Measurements from ENCODE around the gene RTEL1.
A peak's percentile ranks its signal among the peaks of the same experiment; 100 is the strongest.
"Not testable (repeated sequence)": the region's sequence is repeated elsewhere in the genome, so short reads cannot be mapped to it uniquely, and the experiment has no call there.

The RTEL1 gene

GRCh38 chr20:63627751-63628245 lies 30.3 kb upstream of the RTEL1 start:
- no peaks in the 10 kb centered on the region for H3K27me3 ChIP-seq (ENCODE audit: insufficient read depth, low read length)
- no peaks in the 10 kb centered on the region for H3K9me2 ChIP-seq (ENCODE audit: low read depth, low read length)
- no peaks in the 10 kb centered on the region for H3K9me3 ChIP-seq (ENCODE audit: low read length)
- no peak overlapping the region for H2AFZ ChIP-seq (ENCODE audit: low read length)
- H3K4me1 ChIP-seq (ENCODE audit: insufficient read depth, low read length, severe bottlenecking): peaks cover 37% of the 10 kb centered on the region
- no peak for TF ChIP-seq EZH2 (IDR thresholded peaks at IDR 0.05; ENCODE audit: borderline replicate concordance, low read length)
- TF ChIP-seq, protein P1, sequence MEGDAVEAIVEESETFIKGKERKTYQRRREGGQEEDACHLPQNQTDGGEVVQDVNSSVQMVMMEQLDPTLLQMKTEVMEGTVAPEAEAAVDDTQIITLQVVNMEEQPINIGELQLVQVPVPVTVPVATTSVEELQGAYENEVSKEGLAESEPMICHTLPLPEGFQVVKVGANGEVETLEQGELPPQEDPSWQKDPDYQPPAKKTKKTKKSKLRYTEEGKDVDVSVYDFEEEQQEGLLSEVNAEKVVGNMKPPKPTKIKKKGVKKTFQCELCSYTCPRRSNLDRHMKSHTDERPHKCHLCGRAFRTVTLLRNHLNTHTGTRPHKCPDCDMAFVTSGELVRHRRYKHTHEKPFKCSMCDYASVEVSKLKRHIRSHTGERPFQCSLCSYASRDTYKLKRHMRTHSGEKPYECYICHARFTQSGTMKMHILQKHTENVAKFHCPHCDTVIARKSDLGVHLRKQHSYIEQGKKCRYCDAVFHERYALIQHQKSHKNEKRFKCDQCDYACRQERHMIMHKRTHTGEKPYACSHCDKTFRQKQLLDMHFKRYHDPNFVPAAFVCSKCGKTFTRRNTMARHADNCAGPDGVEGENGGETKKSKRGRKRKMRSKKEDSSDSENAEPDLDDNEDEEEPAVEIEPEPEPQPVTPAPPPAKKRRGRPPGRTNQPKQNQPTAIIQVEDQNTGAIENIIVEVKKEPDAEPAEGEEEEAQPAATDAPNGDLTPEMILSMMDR (IDR thresholded peaks at IDR 0.05; ENCODE audit: low read length): no peak
- no peaks in the 10 kb centered on the region for H3K36me3 ChIP-seq (ENCODE audit: insufficient read depth, low read length)
- H3K4me3 ChIP-seq (ENCODE audit: low read depth, low read length, poor library complexity, severe bottlenecking): peak overlapping the region; percentile 96
- peak overlapping the region; percentile 98 for H3K4me2 ChIP-seq (ENCODE audit: low read length)
- peaks cover 20% of the 10 kb centered on the region for H3K79me2 ChIP-seq (ENCODE audit: insufficient read depth, low read length)
- peak overlapping the region; percentile 99 for H3K9ac ChIP-seq (ENCODE audit: low read length)
- no peaks in the 10 kb centered on the region; the same call in 1 of the 2 replicates for H3F3A ChIP-seq (ENCODE audit: insufficient read depth, low read length)
- no peaks in the 10 kb centered on the region for H4K20me1 ChIP-seq (ENCODE audit: insufficient read depth, low read length)
- H3K27ac ChIP-seq (ENCODE audit: low read depth, low read length, poor library complexity, severe bottlenecking): peak overlapping the region; percentile 89

DNA sequence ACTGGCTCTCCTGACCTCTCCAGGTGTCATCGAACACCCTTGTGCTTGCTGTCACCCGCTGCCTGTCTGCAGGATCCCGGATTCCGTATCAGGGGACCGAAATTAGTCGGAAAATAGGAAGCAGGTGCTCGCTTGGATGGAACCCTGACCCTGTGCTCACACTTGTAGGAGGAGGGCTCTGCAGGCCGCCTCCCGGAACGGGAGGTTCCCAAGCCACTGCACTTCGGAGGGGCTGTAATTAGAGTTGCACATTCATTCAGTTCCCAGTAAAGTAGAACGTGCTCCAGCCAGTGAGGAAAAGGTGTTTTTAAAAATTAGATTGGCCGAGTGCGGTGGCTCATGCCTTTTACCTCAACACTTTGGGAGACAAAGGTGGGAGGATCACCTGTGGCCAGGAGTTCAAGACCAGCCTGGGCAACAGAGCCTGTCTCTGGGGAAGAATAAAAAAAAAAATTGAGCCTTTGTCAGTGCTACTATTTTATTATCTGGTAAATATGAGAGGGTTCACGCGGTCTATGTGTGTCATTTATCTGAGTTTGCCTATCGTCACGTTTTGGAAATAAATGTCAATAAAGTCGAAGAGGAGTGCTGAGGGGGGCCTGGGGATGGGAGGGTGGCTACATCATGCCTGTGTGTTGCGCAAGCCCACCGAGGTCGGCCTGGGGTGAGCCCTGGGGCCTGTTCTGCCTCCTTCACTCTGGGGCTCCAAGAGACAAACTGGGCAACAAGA lies 29.7 kb upstream of the RTEL1 start:
- H3K4me1 ChIP-seq (ENCODE audit: insufficient read depth, low read length, severe bottlenecking): peaks cover 37% of the 10 kb centered on the region
- peak overlapping the region; percentile 96 for H3K4me3 ChIP-seq (ENCODE audit: low read depth, low read length, poor library complexity, severe bottlenecking)
- TF ChIP-seq, protein P1 (IDR thresholded peaks at IDR 0.05; ENCODE audit: low read length): no peak
- TF ChIP-seq EZH2 (IDR thresholded peaks at IDR 0.05; ENCODE audit: borderline replicate concordance, low read length): no peak
- no peaks in the 10 kb centered on the region for H3K9me2 ChIP-seq (ENCODE audit: low read depth, low read length)
- H3K36me3 ChIP-seq (ENCODE audit: insufficient read depth, low read length): no peaks in the 10 kb centered on the region
- no peak overlapping the region for H2AFZ ChIP-seq (ENCODE audit: low read length)
- H4K20me1 ChIP-seq (ENCODE audit: insufficient read depth, low read length): no peaks in the 10 kb centered on the region
- peak overlapping the region; percentile 99 for H3K9ac ChIP-seq (ENCODE audit: low read length)
- H3K9me3 ChIP-seq (ENCODE audit: low read length): no peaks in the 10 kb centered on the region
- H3K79me2 ChIP-seq (ENCODE audit: insufficient read depth, low read length): peaks cover 13% of the 10 kb centered on the region
- H3F3A ChIP-seq (ENCODE audit: insufficient read depth, low read length): no peaks in the 10 kb centered on the region; the same call in 1 of the 2 replicates
- H3K4me2 ChIP-seq (ENCODE audit: low read length): peak overlapping the region; percentile 98
- peak overlapping the region; percentile 89 for H3K27ac ChIP-seq (ENCODE audit: low read depth, low read length, poor library complexity, severe bottlenecking)
- H3K27me3 ChIP-seq (ENCODE audit: insufficient read depth, low read length): no peaks in the 10 kb centered on the region

GRCh38 chr20:63630956-63631355 lies 27.2 kb upstream of the RTEL1 start:
- H3K4me2 ChIP-seq (ENCODE audit: low read length); H3K27me3 ChIP-seq (ENCODE audit: insufficient read depth, low read length): not testable (repeated sequence)

DNA sequence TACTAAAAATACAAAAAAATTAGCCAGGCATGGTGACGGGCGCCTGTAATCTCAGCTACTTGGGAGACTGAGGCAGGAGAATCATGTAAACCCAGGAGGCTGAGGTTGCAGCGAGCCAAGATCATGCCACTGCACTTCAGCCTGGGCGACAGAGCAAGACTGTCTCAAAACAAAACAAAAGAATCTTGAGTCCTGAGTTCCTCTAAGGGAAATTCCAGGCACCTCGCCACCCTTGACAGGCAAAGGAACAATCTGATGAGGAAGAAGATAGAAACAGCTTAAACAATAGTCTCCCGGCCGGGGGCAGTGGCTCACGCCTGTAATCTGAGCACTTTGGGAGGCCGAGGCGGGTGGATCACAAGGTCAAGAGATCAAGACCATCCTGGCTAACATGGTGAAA lies 26.7 kb upstream of the RTEL1 start:
- not testable (repeated sequence) for H3K79me2 ChIP-seq (ENCODE audit: insufficient read depth, low read length); H4K20me1 ChIP-seq (ENCODE audit: insufficient read depth, low read length); H3K4me3 ChIP-seq (ENCODE audit: low read depth, low read length, poor library complexity, severe bottlenecking); H3K36me3 ChIP-seq (ENCODE audit: insufficient read depth, low read length); H3K4me2 ChIP-seq (ENCODE audit: low read length); H2AFZ ChIP-seq (ENCODE audit: low read length); H3F3A ChIP-seq (ENCODE audit: insufficient read depth, low read length); H3K9me2 ChIP-seq (ENCODE audit: low read depth, low read length); H3K9ac ChIP-seq (ENCODE audit: low read length); H3K27me3 ChIP-seq (ENCODE audit: insufficient read depth, low read length); H3K9me3 ChIP-seq (ENCODE audit: low read length)
- Histone ChIP-seq H3K4me1 (ENCODE audit: insufficient read depth, low read length, severe bottlenecking) (peaks cover 46% of the 10 kb centered on the region), H3K27ac (ENCODE audit: low read depth, low read length, poor library complexity, severe bottlenecking) (peak overlapping the region; percentile 75)

More at GRCh38 chr20:63630956-63631355, 27.2 kb upstream of the RTEL1 start:
- not testable (repeated sequence) for H3K9me3 ChIP-seq (ENCODE audit: low read length); H4K20me1 ChIP-seq (ENCODE audit: insufficient read depth, low read length); H3F3A ChIP-seq (ENCODE audit: insufficient read depth, low read length); H3K9me2 ChIP-seq (ENCODE audit: low read depth, low read length); H2AFZ ChIP-seq (ENCODE audit: low read length); H3K9ac ChIP-seq (ENCODE audit: low read length); H3K4me3 ChIP-seq (ENCODE audit: low read depth, low read length, poor library complexity, severe bottlenecking); H3K36me3 ChIP-seq (ENCODE audit: insufficient read depth, low read length); H3K79me2 ChIP-seq (ENCODE audit: insufficient read depth, low read length)
- H3K4me1 ChIP-seq (ENCODE audit: insufficient read depth, low read length, severe bottlenecking): peaks cover 46% of the 10 kb centered on the region
- peak overlapping the region; percentile 75 for H3K27ac ChIP-seq (ENCODE audit: low read depth, low read length, poor library complexity, severe bottlenecking)
